Liver (tissue), 9 donors: Measurements from ENCODE around the gene RPTN. TPM values are rescaled to one million over a fixed set of nuclear protein-coding genes. Genes with fewer than 3 reads are reported as not detected.
A peak's percentile ranks its signal among the peaks of the same experiment; 100 is the strongest.

Experiments used
- DNase-seq: peaks from one replicate; pipeline ENCODE4 v3.0.0-alpha.2; 2017; ENCODE audit warnings: low spot score
- H3K27ac ChIP-seq, 2 donors: one replicate each; pipeline ENCODE4 v1.7.0; 2013; ENCODE audit warnings: inconsistent platforms in 2 of 2, low read length in 2 of 2, control low read depth in 1 of 2, low read depth in 1 of 2, mild to moderate bottlenecking in 1 of 2
- H3K27me3 ChIP-seq, 4 donors: one replicate each; pipeline versions ENCODE4 v1.6.1 to v1.7.0; 2013; ENCODE audit warnings: low read length in 3 of 4, inconsistent platforms in 1 of 4, mild to moderate bottlenecking in 1 of 4, moderate library complexity in 1 of 4; ENCODE audit not compliant: control insufficient read depth in 4 of 4, insufficient read depth in 4 of 4
- H3K36me3 ChIP-seq, 4 donors: one replicate each; pipeline versions ENCODE4 v1.6.1 to v1.7.0; 2013; ENCODE audit warnings: low read length in 3 of 4, mild to moderate bottlenecking in 3 of 4, low read depth in 1 of 4, moderate library complexity in 1 of 4; ENCODE audit not compliant: control insufficient read depth in 4 of 4, insufficient read depth in 3 of 4
- H3K4me1 ChIP-seq, 4 donors: one replicate each; pipeline versions ENCODE4 v1.6.1 to v1.7.0; 2013; ENCODE audit warnings: low read length in 3 of 4, mild to moderate bottlenecking in 3 of 4, moderate library complexity in 1 of 4; ENCODE audit not compliant: control insufficient read depth in 4 of 4, insufficient read depth in 4 of 4
- H3K4me3 ChIP-seq, 3 donors: one replicate each; pipeline versions ENCODE4 v1.6.1 to v1.7.0; 2013; ENCODE audit warnings: low read length in 3 of 3, control low read depth in 1 of 3, low read depth in 1 of 3, mild to moderate bottlenecking in 1 of 3
- H3K9ac ChIP-seq, 2 donors: one replicate each; pipeline ENCODE4 v1.7.0; 2013; ENCODE audit warnings: low read length in 2 of 2, mild to moderate bottlenecking in 2 of 2, moderate library complexity in 2 of 2, control low read depth in 1 of 2, low read depth in 1 of 2
- H3K9me3 ChIP-seq, 4 donors: one replicate each; pipeline versions ENCODE4 v1.6.1 to v1.7.0; 2013; ENCODE audit warnings: low read length in 3 of 4; ENCODE audit not compliant: control insufficient read depth in 4 of 4
- EGR1 ChIP-seq, 2 donors: IDR thresholded peaks; 2 replicates each; pipeline ENCODE4 v1.6.1; 2016 to 2018; ENCODE audit warnings: antibody characterized with exemption in 2 of 2, low read depth in 2 of 2
- FOXA1 ChIP-seq: IDR thresholded peaks from 2 replicates; pipeline ENCODE4 v1.6.1; 2016; ENCODE audit warnings: antibody characterized with exemption
- FOXA2 ChIP-seq: IDR thresholded peaks from 2 replicates; pipeline ENCODE4 v1.6.1; 2016; ENCODE audit warnings: antibody characterized with exemption
- GABPA ChIP-seq, 2 donors: IDR thresholded peaks in 1 of 2; conservative IDR thresholded peaks in 1 of 2; 2 replicates each; pipeline ENCODE4 v1.6.1; 2016; ENCODE audit warnings: antibody characterized with exemption in 2 of 2, mild to moderate bottlenecking in 1 of 2, moderate library complexity in 1 of 2
- HNF4A ChIP-seq, 2 donors: conservative IDR thresholded peaks; 2 replicates each; pipeline ENCODE4 v1.6.1; 2016; ENCODE audit warnings: antibody characterized with exemption in 2 of 2, mild to moderate bottlenecking in 2 of 2
- HNF4G ChIP-seq: IDR thresholded peaks from 2 replicates; pipeline ENCODE4 v1.6.1; 2016; ENCODE audit warnings: antibody characterized with exemption
- JUND ChIP-seq, 2 donors: IDR thresholded peaks; 2 replicates each; pipeline ENCODE4 v1.6.1; 2016; ENCODE audit warnings: antibody characterized with exemption in 2 of 2
- NR2F2 ChIP-seq: IDR thresholded peaks from 2 replicates; pipeline ENCODE4 v1.6.1; 2016; ENCODE audit warnings: antibody characterized with exemption
- RAD21 ChIP-seq, 2 donors: IDR thresholded peaks; 2 replicates each; pipeline ENCODE4 v1.6.1; 2016; ENCODE audit warnings: antibody characterized with exemption in 2 of 2, mild to moderate bottlenecking in 2 of 2
- SP1 ChIP-seq: IDR thresholded peaks from 2 replicates; pipeline ENCODE4 v1.6.1; 2018; ENCODE audit warnings: antibody characterized with exemption, mild to moderate bottlenecking
- TAF1 ChIP-seq: conservative IDR thresholded peaks from 2 replicates; pipeline ENCODE4 v1.6.1; 2016; ENCODE audit warnings: antibody characterized with exemption, mild to moderate bottlenecking
- YY1 ChIP-seq: IDR thresholded peaks from 2 replicates; pipeline ENCODE4 v1.6.1; 2016; ENCODE audit warnings: antibody characterized with exemption, mild to moderate bottlenecking
- whole genome bisulfite sequencing: extraction: QIAGEN DNeasy Blood & Tissue Kit; methylation state at CpG from one replicate; pipeline ENCODE4 v1.1.7; 2013; 5-methylcytosine and 5-hydroxymethylcytosine counted together
- polyA plus RNA-seq, 2 donors: library from polyadenylated mRNA; stranded (reverse) in 1 of 2; unstranded in 1 of 2; fragments of 200-250 nt in 1 of 2; fragments of >200 nt in 1 of 2; fragmentation: Nextera tagmentation in 1 of 2; extraction: Ambion mirVana in 1 of 2; gene quantifications; one replicate each; pipeline versions ENCODE4 v1.2.1 to v1.2.3, GENCODE V29; 2013 to 2015
- total RNA-seq, 2 donors: library from RNA; depleted of rRNA; stranded (reverse); fragments of >200 nt; gene quantifications; one replicate each; pipeline ENCODE4 v1.2.3, GENCODE V29; 2014
- TF ChIP-seq, protein P1 (sequence below): fragments of 150-350 bp; IDR thresholded peaks from 2 replicates; pipeline ENCODE4 v1.5.1; 2017; ENCODE audit warnings: improper control_type of control experiment, low read depth, low read length; ENCODE audit not compliant: missing input control
- TF ChIP-seq, protein P2 (sequence below): IDR thresholded peaks from 2 replicates; pipeline ENCODE4 v1.6.1; 2016; ENCODE audit warnings: antibody characterized with exemption
- TF ChIP-seq, protein P3 (sequence below): IDR thresholded peaks from 2 replicates; pipeline ENCODE4 v1.6.1; 2016; ENCODE audit warnings: antibody characterized with exemption
- TF ChIP-seq, protein P4 (sequence below): IDR thresholded peaks from 2 replicates; pipeline ENCODE4 v1.6.1; 2016; ENCODE audit warnings: antibody characterized with exemption, mild to moderate bottlenecking
- TF ChIP-seq, protein P5 (sequence below): IDR thresholded peaks from 2 replicates; pipeline ENCODE4 v1.6.1; 2016; ENCODE audit warnings: antibody characterized with exemption
- donor health status: healthy.
- donor health status: healthy.
- donor health status: healthy.
- donor health status: healthy.
- donor health status: healthy.

Gene RPTN
- total and polyA plus RNA-seq, 4 donors = not detected

DNA sequence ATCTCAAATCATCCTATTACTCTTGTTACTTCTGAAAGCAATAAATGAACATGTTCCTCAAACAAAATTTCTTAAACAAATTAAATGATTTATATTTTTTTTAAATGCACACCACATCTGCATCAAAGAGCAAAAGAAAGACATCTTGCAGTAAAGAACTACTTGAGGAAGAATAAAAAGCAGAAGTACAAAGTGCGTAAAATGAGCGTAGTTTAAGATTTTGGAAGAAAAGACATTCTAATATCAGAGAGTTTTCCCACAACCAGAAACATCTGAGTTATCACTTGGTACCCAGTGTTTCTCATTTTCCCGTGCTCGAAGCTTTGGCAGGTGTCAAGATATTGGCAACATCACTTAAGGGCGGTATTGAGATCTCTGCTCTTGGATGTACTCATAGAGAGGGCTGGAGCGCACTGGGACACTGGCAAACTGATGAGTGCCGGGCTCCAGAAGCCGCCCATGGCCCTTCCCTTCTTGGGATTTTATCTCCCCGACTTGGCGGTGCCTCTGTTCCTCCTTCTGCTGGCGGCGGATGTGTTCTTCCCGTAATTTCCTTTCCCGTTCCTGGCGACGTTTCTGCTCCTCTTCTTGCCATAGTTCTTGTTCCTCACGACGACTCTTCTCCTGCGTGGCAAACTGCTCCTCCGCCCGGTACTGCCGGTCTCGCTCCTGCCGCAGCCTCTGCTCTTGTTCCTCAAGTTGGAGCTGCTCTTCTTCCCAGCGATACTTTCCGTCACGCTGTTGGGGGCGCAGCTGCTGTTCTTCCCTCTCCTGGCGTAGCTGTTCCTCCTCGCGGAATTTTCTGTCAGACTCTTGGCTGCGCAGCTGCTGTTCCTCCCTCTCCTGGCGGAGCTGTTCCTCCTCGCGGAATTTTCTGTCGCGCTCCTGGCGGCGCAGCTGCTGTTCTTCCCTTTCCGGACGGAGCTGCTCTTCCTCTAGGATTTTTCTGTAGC is 51.7 kb downstream of the RPTN start:
- DNase-seq = no peak
- Histone ChIP-seq H3K9me3 (no peaks in the 10 kb centered on the region), H3K9ac (no peak overlapping the region), H3K4me1 (peaks cover 4 to 43% (median 35%) of the 10 kb centered on the region in 4 donors), H3K36me3 (no peaks in the 10 kb centered on the region), H3K27me3 (peaks cover 0 to 27% (median 7%) of the 10 kb centered on the region in 4 donors), H3K4me3 (peak overlapping the region in 1 of 3 donors; percentile 26), H3K27ac (no peak overlapping the region)
- TF ChIP-seq RAD21 (IDR thresholded peaks at IDR 0.05) = no peak
- TF ChIP-seq, protein P1, sequence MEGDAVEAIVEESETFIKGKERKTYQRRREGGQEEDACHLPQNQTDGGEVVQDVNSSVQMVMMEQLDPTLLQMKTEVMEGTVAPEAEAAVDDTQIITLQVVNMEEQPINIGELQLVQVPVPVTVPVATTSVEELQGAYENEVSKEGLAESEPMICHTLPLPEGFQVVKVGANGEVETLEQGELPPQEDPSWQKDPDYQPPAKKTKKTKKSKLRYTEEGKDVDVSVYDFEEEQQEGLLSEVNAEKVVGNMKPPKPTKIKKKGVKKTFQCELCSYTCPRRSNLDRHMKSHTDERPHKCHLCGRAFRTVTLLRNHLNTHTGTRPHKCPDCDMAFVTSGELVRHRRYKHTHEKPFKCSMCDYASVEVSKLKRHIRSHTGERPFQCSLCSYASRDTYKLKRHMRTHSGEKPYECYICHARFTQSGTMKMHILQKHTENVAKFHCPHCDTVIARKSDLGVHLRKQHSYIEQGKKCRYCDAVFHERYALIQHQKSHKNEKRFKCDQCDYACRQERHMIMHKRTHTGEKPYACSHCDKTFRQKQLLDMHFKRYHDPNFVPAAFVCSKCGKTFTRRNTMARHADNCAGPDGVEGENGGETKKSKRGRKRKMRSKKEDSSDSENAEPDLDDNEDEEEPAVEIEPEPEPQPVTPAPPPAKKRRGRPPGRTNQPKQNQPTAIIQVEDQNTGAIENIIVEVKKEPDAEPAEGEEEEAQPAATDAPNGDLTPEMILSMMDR = no peak
- TF ChIP-seq, protein P2, sequence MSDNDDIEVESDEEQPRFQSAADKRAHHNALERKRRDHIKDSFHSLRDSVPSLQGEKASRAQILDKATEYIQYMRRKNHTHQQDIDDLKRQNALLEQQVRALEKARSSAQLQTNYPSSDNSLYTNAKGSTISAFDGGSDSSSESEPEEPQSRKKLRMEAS = no peak
- no peak for TF ChIP-seq HNF4G
- no peak for TF ChIP-seq EGR1 (IDR thresholded peaks at IDR 0.05; ENCODE audit: low read depth in 2 of 2)
- TF ChIP-seq YY1 = no peak
- TF ChIP-seq FOXA2 = no peak
- TF ChIP-seq, protein P3, sequence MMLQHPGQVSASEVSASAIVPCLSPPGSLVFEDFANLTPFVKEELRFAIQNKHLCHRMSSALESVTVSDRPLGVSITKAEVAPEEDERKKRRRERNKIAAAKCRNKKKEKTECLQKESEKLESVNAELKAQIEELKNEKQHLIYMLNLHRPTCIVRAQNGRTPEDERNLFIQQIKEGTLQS = no peak
- TF ChIP-seq TAF1 = no peak
- TF ChIP-seq SP1 = no peak
- no peak for TF ChIP-seq NR2F2
- no peak for TF ChIP-seq HNF4A (conservative IDR thresholded peaks at IDR 0.05)
- TF ChIP-seq FOXA1 = no peak
- TF ChIP-seq, protein P4, sequence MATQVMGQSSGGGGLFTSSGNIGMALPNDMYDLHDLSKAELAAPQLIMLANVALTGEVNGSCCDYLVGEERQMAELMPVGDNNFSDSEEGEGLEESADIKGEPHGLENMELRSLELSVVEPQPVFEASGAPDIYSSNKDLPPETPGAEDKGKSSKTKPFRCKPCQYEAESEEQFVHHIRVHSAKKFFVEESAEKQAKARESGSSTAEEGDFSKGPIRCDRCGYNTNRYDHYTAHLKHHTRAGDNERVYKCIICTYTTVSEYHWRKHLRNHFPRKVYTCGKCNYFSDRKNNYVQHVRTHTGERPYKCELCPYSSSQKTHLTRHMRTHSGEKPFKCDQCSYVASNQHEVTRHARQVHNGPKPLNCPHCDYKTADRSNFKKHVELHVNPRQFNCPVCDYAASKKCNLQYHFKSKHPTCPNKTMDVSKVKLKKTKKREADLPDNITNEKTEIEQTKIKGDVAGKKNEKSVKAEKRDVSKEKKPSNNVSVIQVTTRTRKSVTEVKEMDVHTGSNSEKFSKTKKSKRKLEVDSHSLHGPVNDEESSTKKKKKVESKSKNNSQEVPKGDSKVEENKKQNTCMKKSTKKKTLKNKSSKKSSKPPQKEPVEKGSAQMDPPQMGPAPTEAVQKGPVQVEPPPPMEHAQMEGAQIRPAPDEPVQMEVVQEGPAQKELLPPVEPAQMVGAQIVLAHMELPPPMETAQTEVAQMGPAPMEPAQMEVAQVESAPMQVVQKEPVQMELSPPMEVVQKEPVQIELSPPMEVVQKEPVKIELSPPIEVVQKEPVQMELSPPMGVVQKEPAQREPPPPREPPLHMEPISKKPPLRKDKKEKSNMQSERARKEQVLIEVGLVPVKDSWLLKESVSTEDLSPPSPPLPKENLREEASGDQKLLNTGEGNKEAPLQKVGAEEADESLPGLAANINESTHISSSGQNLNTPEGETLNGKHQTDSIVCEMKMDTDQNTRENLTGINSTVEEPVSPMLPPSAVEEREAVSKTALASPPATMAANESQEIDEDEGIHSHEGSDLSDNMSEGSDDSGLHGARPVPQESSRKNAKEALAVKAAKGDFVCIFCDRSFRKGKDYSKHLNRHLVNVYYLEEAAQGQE = no peak
- TF ChIP-seq, protein P5, sequence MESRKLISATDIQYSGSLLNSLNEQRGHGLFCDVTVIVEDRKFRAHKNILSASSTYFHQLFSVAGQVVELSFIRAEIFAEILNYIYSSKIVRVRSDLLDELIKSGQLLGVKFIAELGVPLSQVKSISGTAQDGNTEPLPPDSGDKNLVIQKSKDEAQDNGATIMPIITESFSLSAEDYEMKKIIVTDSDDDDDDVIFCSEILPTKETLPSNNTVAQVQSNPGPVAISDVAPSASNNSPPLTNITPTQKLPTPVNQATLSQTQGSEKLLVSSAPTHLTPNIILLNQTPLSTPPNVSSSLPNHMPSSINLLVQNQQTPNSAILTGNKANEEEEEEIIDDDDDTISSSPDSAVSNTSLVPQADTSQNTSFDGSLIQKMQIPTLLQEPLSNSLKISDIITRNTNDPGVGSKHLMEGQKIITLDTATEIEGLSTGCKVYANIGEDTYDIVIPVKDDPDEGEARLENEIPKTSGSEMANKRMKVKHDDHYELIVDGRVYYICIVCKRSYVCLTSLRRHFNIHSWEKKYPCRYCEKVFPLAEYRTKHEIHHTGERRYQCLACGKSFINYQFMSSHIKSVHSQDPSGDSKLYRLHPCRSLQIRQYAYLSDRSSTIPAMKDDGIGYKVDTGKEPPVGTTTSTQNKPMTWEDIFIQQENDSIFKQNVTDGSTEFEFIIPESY = no peak
- no peak for TF ChIP-seq JUND (IDR thresholded peaks at IDR 0.05)
- TF ChIP-seq GABPA (IDR thresholded peaks at IDR 0.05 in 1 of 2, conservative IDR thresholded peaks at IDR 0.05 in 1 of 2) = no peak
- WGBS = 17% methylated on average over 41 of the region's 41 CpGs
